A549 (cell line): ENCODE measurements around the gene TSPAN16. TPM values are rescaled to one million over a fixed set of nuclear protein-coding genes. Genes with fewer than 3 reads are reported as not detected.

ENCODE experiments used
- ATAC-seq, 2 experiments: fragments of 200-7000 bp in 1 of 2; fragments of >200 bp in 1 of 2; cut with Nextera tagmentation in 1 of 2; cut with Tn5 transposase in 1 of 2; 3 replicates each; pipeline versions ENCODE4 v1.8.0 to v1.9.1; 2018 to 2020; ENCODE audit warnings: mild to moderate bottlenecking in 1 of 2, moderate library complexity in 1 of 2
- CTCF ChIA-PET: fragments of 300-600 bp; sonication (Branson Sonifier 250); formaldehyde crosslinking; extraction: SDS; loops from one replicate; lab custom pipeline; 2021; ENCODE audit warnings: antibody characterized with exemption, inconsistent platforms; lab: Yijun Ruan, JAX
- POLR2A ChIA-PET: fragments of 350-600 bp; formaldehyde crosslinking; extraction: SDS; loops from one replicate; lab custom pipeline; 2021; ENCODE audit warnings: antibody characterized with exemption, inconsistent platforms; lab: Yijun Ruan, JAX
- DNase-seq, 2 experiments: peaks; one replicate each; pipeline versions ENCODE4 v3.0.0 to v3.0.0-alpha.2; 2011 to 2016; ENCODE audit warnings: low read depth in 1 of 2, low spot score in 1 of 2
- FAIRE-seq: peaks from 2 replicates; lab custom pipeline; 2011; peaks lifted over from hg19 to GRCh38; lab: Jason Lieb, UNC
- H3K27ac ChIP-seq, 2 experiments: fragments of >200 bp; sonication (Bioruptor Twin); formaldehyde crosslinking; 3 replicates each; pipeline ENCODE4 v1.5.1; 2016 to 2017
- H3K4me1 ChIP-seq: fragments of >200 bp; sonication (Bioruptor Twin); formaldehyde crosslinking; 3 replicates; pipeline ENCODE4 v1.6.1; 2016
- H3K4me2 ChIP-seq: fragments of >200 bp; sonication (Bioruptor Twin); formaldehyde crosslinking; 3 replicates; pipeline ENCODE4 v1.6.1; 2016
- H3K4me3 ChIP-seq: fragments of >200 bp; sonication (Bioruptor Twin); formaldehyde crosslinking; 3 replicates; pipeline ENCODE4 v1.5.1; 2016
- H3K9me3 ChIP-seq: fragments of >200 bp; sonication (Bioruptor Twin); formaldehyde crosslinking; 3 replicates; pipeline ENCODE4 v1.6.1; 2016
- ATOH8 ChIP-seq: fragments of 250-450 bp; sonication (Bioruptor Pico); IDR thresholded peaks from 2 replicates; pipeline ENCODE4 v1.5.0; 2020; ENCODE audit warnings: low read depth, mild to moderate bottlenecking, moderate library complexity
- BHLHE40 ChIP-seq: IDR thresholded peaks from 2 replicates; pipeline ENCODE4 v1.6.1; 2012; ENCODE audit warnings: low read depth, low read length, inconsistent platforms
- CBX2 ChIP-seq: fragments of 200-600 bp; sonication (generic); IDR thresholded peaks from 2 replicates; pipeline ENCODE4 v1.6.1; 2016; ENCODE audit warnings: low read depth, mild to moderate bottlenecking, borderline replicate concordance
- CEBPB ChIP-seq, 2 experiments: fragments of >200 bp in 1 of 2; sonication (Bioruptor Twin) in 1 of 2; formaldehyde crosslinking in 1 of 2; IDR thresholded peaks; 2 replicates each; pipeline ENCODE4 v1.6.1; 2012 to 2016
- CHD4 ChIP-seq: fragments of 200-600 bp; sonication (generic); IDR thresholded peaks from 2 replicates; pipeline ENCODE4 v1.6.1; 2016; ENCODE audit warnings: antibody characterized with exemption, mild to moderate bottlenecking, borderline replicate concordance
- EHMT2 ChIP-seq: fragments of 200-600 bp; sonication (generic); IDR thresholded peaks from 2 replicates; pipeline ENCODE4 v1.6.1; 2016; ENCODE audit warnings: antibody characterized with exemption, low read depth, mild to moderate bottlenecking, moderate library complexity
- EP300 ChIP-seq, 2 experiments: fragments of >200 bp; sonication (Bioruptor Twin); formaldehyde crosslinking; IDR thresholded peaks; 2 replicates in 1 of 2; 3 replicates in 1 of 2; pipeline ENCODE4 v1.6.1; 2016 to 2017
- ESRRA ChIP-seq: fragments of 150-350 bp; IDR thresholded peaks from 2 replicates; pipeline ENCODE4 v1.6.1; 2014; ENCODE audit warnings: mild to moderate bottlenecking, low read length, borderline replicate concordance
- FOSL2 ChIP-seq, 2 experiments: fragments of 450-650 bp in 1 of 2; fragments of >200 bp in 1 of 2; sonication (Bioruptor Twin) in 1 of 2; formaldehyde crosslinking; IDR thresholded peaks; 2 replicates each; pipeline versions ENCODE4 v1.5.0 to v1.6.1; 2016 to 2020; ENCODE audit warnings: mild to moderate bottlenecking in 1 of 2, moderate library complexity in 1 of 2
- FOXS1 ChIP-seq: fragments of 250-450 bp; sonication (Bioruptor Pico); IDR thresholded peaks from 2 replicates; pipeline ENCODE4 v1.5.0; 2020; ENCODE audit warnings: mild to moderate bottlenecking, moderate library complexity
- HDAC2 ChIP-seq: fragments of 200-600 bp; sonication (generic); IDR thresholded peaks from 2 replicates; pipeline ENCODE4 v1.6.1; 2016
- HOXB13 ChIP-seq: fragments of 250-450 bp; sonication (Bioruptor Pico); IDR thresholded peaks from 2 replicates; pipeline ENCODE4 v1.5.0; 2020; ENCODE audit warnings: low read depth, mild to moderate bottlenecking, moderate library complexity
- HOXB5 ChIP-seq: fragments of 250-450 bp; sonication (Bioruptor Pico); IDR thresholded peaks from 2 replicates; pipeline ENCODE4 v1.5.0; 2020; ENCODE audit warnings: mild to moderate bottlenecking, moderate library complexity
- KDM5A ChIP-seq: fragments of 200-600 bp; sonication (generic); IDR thresholded peaks from 2 replicates; pipeline ENCODE4 v1.6.1; 2016; ENCODE audit warnings: antibody characterized with exemption, mild to moderate bottlenecking
- MAFK ChIP-seq: fragments of 450-650 bp; IDR thresholded peaks from 2 replicates; pipeline ENCODE4 v1.6.1; 2014; ENCODE audit not compliant: partially characterized antibody
- MAZ ChIP-seq: fragments of 150-350 bp; IDR thresholded peaks from 2 replicates; pipeline ENCODE4 v1.6.1; 2014; ENCODE audit warnings: antibody characterized with exemption, low read depth, low read length, borderline replicate concordance
- MYC ChIP-seq: IDR thresholded peaks from 2 replicates; pipeline ENCODE4 v1.6.1; 2012; ENCODE audit warnings: mild to moderate bottlenecking, inconsistent platforms, low read length, improper control_type of control experiment, borderline replicate concordance
- NFE2L2 ChIP-seq: fragments of 150-350 bp; conservative IDR thresholded peaks from 2 replicates; pipeline ENCODE4 v1.6.1; 2014; ENCODE audit warnings: low read length
- NPAS2 ChIP-seq: fragments of 250-450 bp; sonication (Bioruptor Pico); IDR thresholded peaks from 2 replicates; pipeline ENCODE4 v1.8.0; 2022; ENCODE audit warnings: mild to moderate bottlenecking, moderate library complexity, borderline replicate concordance
- POLR2A ChIP-seq: IDR thresholded peaks from 2 replicates; pipeline ENCODE4 v1.6.1; 2012; ENCODE audit warnings: mild to moderate bottlenecking, low read length
- POLR2AphosphoS2 ChIP-seq: conservative IDR thresholded peaks from 2 replicates; pipeline ENCODE4 v1.6.1; 2012; ENCODE audit warnings: low read length, improper control_type of control experiment, inconsistent platforms
- RAD21 ChIP-seq, 2 experiments: fragments of >200 bp in 1 of 2; sonication (Bioruptor Twin) in 1 of 2; formaldehyde crosslinking in 1 of 2; IDR thresholded peaks in 1 of 2; conservative IDR thresholded peaks in 1 of 2; 2 replicates in 1 of 2; 3 replicates in 1 of 2; pipeline ENCODE4 v1.6.1; 2012 to 2018; ENCODE audit warnings: inconsistent platforms in 1 of 2
- RARB ChIP-seq: fragments of 250-450 bp; sonication (Bioruptor Pico); IDR thresholded peaks from 2 replicates; pipeline ENCODE4 v1.8.0; 2021; ENCODE audit warnings: mild to moderate bottlenecking, moderate library complexity
- RCOR1 ChIP-seq: fragments of 150-350 bp; IDR thresholded peaks from 2 replicates; pipeline ENCODE4 v1.6.1; 2014; ENCODE audit warnings: antibody characterized with exemption, low read length, low read depth
- RFX5 ChIP-seq: fragments of 450-650 bp; IDR thresholded peaks from 2 replicates; pipeline ENCODE4 v1.7.1; 2014; ENCODE audit warnings: antibody characterized with exemption, mild to moderate bottlenecking, moderate library complexity
- RNF2 ChIP-seq: fragments of 200-600 bp; sonication (generic); IDR thresholded peaks from 2 replicates; pipeline ENCODE4 v1.6.1; 2016; ENCODE audit warnings: low read depth, mild to moderate bottlenecking, antibody characterized with exemption, moderate library complexity, borderline replicate concordance
- SMC3 ChIP-seq: fragments of >200 bp; sonication (Bioruptor Twin); formaldehyde crosslinking; IDR thresholded peaks from 3 replicates; pipeline ENCODE4 v1.6.1; 2018; ENCODE audit warnings: inconsistent platforms
- TP53 ChIP-seq: fragments of 250-450 bp; sonication (Bioruptor Pico); IDR thresholded peaks from 2 replicates; pipeline ENCODE4 v1.5.0; 2021; ENCODE audit warnings: mild to moderate bottlenecking, moderate library complexity
- ZFP36 ChIP-seq: fragments of 450-650 bp; IDR thresholded peaks from 2 replicates; pipeline ENCODE4 v1.6.1; 2014; ENCODE audit warnings: borderline replicate concordance; ENCODE audit not compliant: partially characterized antibody
- ZNF302 ChIP-seq: fragments of 250-450 bp; sonication (Bioruptor Pico); IDR thresholded peaks from 2 replicates; pipeline ENCODE4 v1.9.0; 2021; ENCODE audit warnings: inconsistent platforms, mild to moderate bottlenecking, moderate library complexity
- ZSCAN20 ChIP-seq: fragments of 250-450 bp; sonication (Bioruptor Pico); IDR thresholded peaks from 2 replicates; pipeline ENCODE4 v1.8.0; 2022; ENCODE audit warnings: mild to moderate bottlenecking, moderate library complexity
- WGBS: methylation state at CpG from one replicate; pipeline ENCODE4 v1.1.6; 2017; ENCODE audit errors: missing lambda C conversion rate; 5-methylcytosine and 5-hydroxymethylcytosine counted together
- polyA plus RNA-seq, 4 experiments: library from polyadenylated mRNA; depleted of rRNA in 3 of 4; stranded (reverse); fragments of >200 nt; fragmentation: RNase III in 1 of 4; extraction: RNeasy Plus Mini Kit Qiagen cat#74134 plus additional on column Dnase treatment in 1 of 4; gene quantifications; 2 replicates in 3 of 4; 3 replicates in 1 of 4; pipeline ENCODE4 v1.2.3, GENCODE V29; 2011 to 2017
- TF ChIP-seq, protein P1 (sequence below): fragments of 450-650 bp; IDR thresholded peaks from 2 replicates; pipeline ENCODE4 v1.6.1; 2014; ENCODE audit warnings: antibody characterized with exemption

The TSPAN16 gene
- polyA plus RNA-seq, 2 of the 4 experiments (the other 2 are of a cell fraction) = not detected

- no peak overlapping the region for H3K4me3 ChIP-seq
- FAIRE-seq (no peak), ATAC-seq (no peak; a peak in 1 of 6 replicates), DNase-seq (no peak)
- no peak overlapping the region for H3K27ac ChIP-seq
- H3K9me3 ChIP-seq = no peaks in the 10 kb centered on the region
- 78% methylated on average over 8 of the region's 8 CpGs for WGBS
- H3K4me1 ChIP-seq = peaks cover 5% of the 10 kb centered on the region; the same call in 1 of the 3 replicates
- TF ChIP-seq KDM5A = no peak
- TF ChIP-seq POLR2A = no peak
- TF ChIP-seq ESRRA = no peak
- TF ChIP-seq ZFP36 = no peak
- TF ChIP-seq RARB (CRISPR knock-in tag) = no peak
- TF ChIP-seq POLR2AphosphoS2 = no peak
- TF ChIP-seq ATOH8 (CRISPR knock-in tag) = no peak
- TF ChIP-seq MAZ = no peak
- no peak for TF ChIP-seq RFX5
- TF ChIP-seq BHLHE40 = no peak
- no peak for TF ChIP-seq CHD4
- no peak for TF ChIP-seq SMC3
- TF ChIP-seq CBX2 = no peak
- POLR2A ChIA-PET = no interaction called here
- CTCF ChIA-PET = interaction anchor here (0.9 kb wide), 1 partner anchor 146 kb away, joined by 4 read pairs; no protein-coding TSS in a partner anchor
- no peak overlapping the region for H3K4me2 ChIP-seq
These were observed 4.2 kb downstream of the TSPAN16 start for GRCh38 chr19:11299946-11300810.

DNA sequence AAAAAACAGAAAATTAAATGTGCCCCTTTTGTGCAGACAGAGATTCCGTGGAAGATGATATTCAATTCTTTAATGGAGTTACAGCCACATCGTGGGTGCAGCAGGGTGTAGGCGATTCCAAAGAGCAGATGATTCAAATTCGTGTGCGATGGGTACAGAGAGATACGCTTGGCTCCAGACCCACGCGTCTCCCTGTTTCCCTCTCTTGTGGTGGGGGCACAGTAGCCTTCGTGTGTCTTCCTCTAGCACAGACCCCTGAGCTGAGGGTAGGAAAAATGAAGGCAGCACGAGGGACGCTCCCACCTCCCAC, 4.8 kb downstream of the TSPAN16 start:
- DNase-seq = no peak
- 74% methylated on average over 11 of the region's 11 CpGs for WGBS
- H3K4me1 ChIP-seq = peaks cover 5% of the 10 kb centered on the region; the same call in 1 of the 3 replicates
- H3K27ac ChIP-seq = no peak overlapping the region
- no peak overlapping the region for H3K4me2 ChIP-seq
- FAIRE-seq = no peak
- TF ChIP-seq, protein P1, sequence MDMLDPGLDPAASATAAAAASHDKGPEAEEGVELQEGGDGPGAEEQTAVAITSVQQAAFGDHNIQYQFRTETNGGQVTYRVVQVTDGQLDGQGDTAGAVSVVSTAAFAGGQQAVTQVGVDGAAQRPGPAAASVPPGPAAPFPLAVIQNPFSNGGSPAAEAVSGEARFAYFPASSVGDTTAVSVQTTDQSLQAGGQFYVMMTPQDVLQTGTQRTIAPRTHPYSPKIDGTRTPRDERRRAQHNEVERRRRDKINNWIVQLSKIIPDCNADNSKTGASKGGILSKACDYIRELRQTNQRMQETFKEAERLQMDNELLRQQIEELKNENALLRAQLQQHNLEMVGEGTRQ = no peak
- no peak for TF ChIP-seq NFE2L2
- no peak for TF ChIP-seq CBX2
- no peak for TF ChIP-seq POLR2A
- no peak for TF ChIP-seq EP300 (IDR thresholded peaks at IDR 0.05)
- TF ChIP-seq ZSCAN20 (CRISPR knock-in tag) = no peak
- no peak for TF ChIP-seq MAFK
- TF ChIP-seq FOXS1 (CRISPR knock-in tag) = no peak
- no peak for TF ChIP-seq RFX5
- no peak for TF ChIP-seq NPAS2 (CRISPR knock-in tag)
- TF ChIP-seq FOSL2 (IDR thresholded peaks at IDR 0.05) = no peak
- no peak for TF ChIP-seq FOSL2 (CRISPR knock-in tag; IDR thresholded peaks at IDR 0.05)
- no peak for TF ChIP-seq BHLHE40
- TF ChIP-seq MAZ = no peak
- TF ChIP-seq CHD4 = no peak
- no peak for TF ChIP-seq HDAC2
- ATAC-seq = no peak
- POLR2A ChIA-PET = no interaction called here
- CTCF ChIA-PET = interaction anchor here (0.9 kb wide), 1 partner anchor 175 kb away, joined by 3 read pairs; no protein-coding TSS in a partner anchor
- no peak overlapping the region for H3K4me3 ChIP-seq
- no peaks in the 10 kb centered on the region for H3K9me3 ChIP-seq

GRCh38 chr19:11304936-11305335, 9.0 kb downstream of the TSPAN16 start:
- Histone ChIP-seq H3K4me1 (no peaks in the 10 kb centered on the region), H3K4me3 (no peak overlapping the region), H3K27ac (no peak overlapping the region), H3K4me2 (no peak overlapping the region), H3K9me3 (no peaks in the 10 kb centered on the region)
- DNase-seq = no peak
- no peak for TF ChIP-seq RAD21 (conservative IDR thresholded peaks at IDR 0.05 in 1 of 2, IDR thresholded peaks at IDR 0.05 in 1 of 2)
- no peak for TF ChIP-seq ZNF302 (CRISPR knock-in tag)
- no peak for TF ChIP-seq HOXB13
- no peak for TF ChIP-seq RNF2
- TF ChIP-seq CEBPB (IDR thresholded peaks at IDR 0.05) = no peak
- TF ChIP-seq EHMT2 = no peak
- TF ChIP-seq TP53 (CRISPR knock-in tag) = no peak
- no peak for TF ChIP-seq FOSL2 (IDR thresholded peaks at IDR 0.05)
- TF ChIP-seq FOSL2 (CRISPR knock-in tag; IDR thresholded peaks at IDR 0.05) = no peak
- no peak for TF ChIP-seq HOXB5 (CRISPR knock-in tag)
- no peak for TF ChIP-seq RCOR1
- no peak for TF ChIP-seq POLR2A
- no peak for TF ChIP-seq CBX2
- TF ChIP-seq MAZ = no peak
- TF ChIP-seq MYC = no peak
- TF ChIP-seq ATOH8 (CRISPR knock-in tag) = no peak
- POLR2A ChIA-PET = no interaction called here
- FAIRE-seq = no peak
- CTCF ChIA-PET = interaction anchor here (2.6 kb wide), 1 partner anchor 11 kb away, joined by 10 read pairs; no protein-coding TSS in a partner anchor
- 76% methylated on average over 5 of the region's 5 CpGs for WGBS
- no peak for ATAC-seq
